DMS79 (cell line): ENCODE data around the gene AMDHD2.
"Not testable (repeated sequence)": the region's sequence is repeated elsewhere in the genome, so short reads cannot be mapped to it uniquely, and the experiment has no call there.

ENCODE experiments used
- DNase-seq: peaks from one replicate; lab custom pipeline; 2025; lab: John Stamatoyannopoulos, UW

The AMDHD2 gene, protein sequence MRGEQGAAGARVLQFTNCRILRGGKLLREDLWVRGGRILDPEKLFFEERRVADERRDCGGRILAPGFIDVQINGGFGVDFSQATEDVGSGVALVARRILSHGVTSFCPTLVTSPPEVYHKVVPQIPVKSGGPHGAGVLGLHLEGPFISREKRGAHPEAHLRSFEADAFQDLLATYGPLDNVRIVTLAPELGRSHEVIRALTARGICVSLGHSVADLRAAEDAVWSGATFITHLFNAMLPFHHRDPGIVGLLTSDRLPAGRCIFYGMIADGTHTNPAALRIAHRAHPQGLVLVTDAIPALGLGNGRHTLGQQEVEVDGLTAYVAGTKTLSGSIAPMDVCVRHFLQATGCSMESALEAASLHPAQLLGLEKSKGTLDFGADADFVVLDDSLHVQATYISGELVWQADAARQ

DNA sequence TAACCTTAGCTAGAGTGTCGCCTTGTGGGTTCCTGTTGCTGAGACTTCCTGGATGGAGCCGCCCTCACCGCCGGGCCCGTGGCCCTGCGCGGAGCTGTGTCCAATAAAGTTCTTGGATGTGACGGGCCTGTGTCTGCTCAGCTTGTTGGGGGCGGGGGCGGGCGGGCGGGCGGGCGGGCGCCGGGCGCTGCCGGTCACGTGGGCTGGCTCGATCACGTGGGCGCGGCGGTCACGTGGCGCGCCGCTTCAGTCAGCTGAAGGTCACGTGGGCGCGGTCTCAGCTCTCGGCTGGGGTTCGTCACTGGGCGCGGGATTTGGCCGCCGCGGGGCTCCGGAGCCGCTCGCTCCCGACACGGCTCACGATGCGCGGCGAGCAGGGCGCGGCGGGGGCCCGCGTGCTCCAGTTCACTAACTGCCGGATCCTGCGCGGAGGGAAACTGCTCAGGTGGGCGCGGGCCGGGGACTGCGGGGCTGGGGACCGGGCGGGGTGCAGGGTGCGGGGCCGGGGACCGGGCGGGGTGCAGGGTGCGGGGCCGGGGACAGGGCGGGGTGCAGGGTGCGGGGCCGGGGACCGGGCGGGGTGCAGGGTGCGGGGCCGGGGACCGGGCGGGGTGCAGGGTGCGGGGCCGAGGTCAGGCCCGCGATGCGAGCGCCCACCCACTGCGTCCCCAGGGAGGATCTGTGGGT, at the start of gene AMDHD2:
TSS of gene AMDHD2 (plus strand) at position 275 of the 687 bp plus-strand sequence. CDS start at position 363, 88 bp downstream.
- DNase-seq = peak; percentile 47

- peak; percentile 79 for DNase-seq
Observed at GRCh38 chr16:2470603-2471015, 49.6 kb upstream of the AMDHD2 start.

GRCh38 chr16:2471016-2471652, 49.0 kb upstream of the AMDHD2 start, which contains the start of gene NTN3:
Gene NTN3 (plus strand): TSS chr16:2471297. CDS start chr16:2471702, 405 bp downstream.
- DNase-seq = peak; percentile 55

- DNase-seq = no peak
Observed at GRCh38 chr16:2471653-2472487, 48.3 kb upstream of the AMDHD2 start.

GRCh38 chr16:2472488-2472864, 47.7 kb upstream of the AMDHD2 start:
- DNase-seq = no peak

- DNase-seq = no peak
Observed at GRCh38 chr16:2472885-2473445, 47.2 kb upstream of the AMDHD2 start.

- DNase-seq = no peak
Observed at GRCh38 chr16:2473446-2473926, 46.7 kb upstream of the AMDHD2 start.

GRCh38 chr16:2473999-2474876, 45.9 kb upstream of the AMDHD2 start:
- no peak for DNase-seq

GRCh38 chr16:2474877-2475412, 45.2 kb upstream of the AMDHD2 start, which contains the start of gene TBC1D24:
Gene TBC1D24 (plus strand): TSS chr16:2475127. CDS start chr16:2496149, 21,022 bp downstream.
- no peak for DNase-seq

GRCh38 chr16:2475413-2476344, 44.5 kb upstream of the AMDHD2 start:
- DNase-seq = no peak

DNA sequence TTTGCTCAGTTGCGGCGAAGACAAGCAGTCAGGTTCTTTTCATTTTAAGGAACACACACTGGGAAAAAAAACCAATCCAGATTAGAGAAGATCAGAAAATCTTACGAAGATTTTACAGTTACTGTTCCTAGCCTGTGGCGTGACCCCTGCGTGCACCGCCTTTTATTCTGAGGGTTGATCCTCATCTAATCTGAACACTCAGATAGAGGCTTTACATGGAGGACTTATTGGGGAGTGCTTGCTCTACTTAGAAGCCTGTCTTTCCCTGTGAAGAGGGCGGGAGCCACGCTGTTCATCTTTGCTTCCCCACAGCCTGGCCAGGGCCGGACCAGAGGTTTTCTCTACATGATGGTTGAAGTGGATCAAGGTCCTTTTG, 43.8 kb upstream of the AMDHD2 start:
- no peak for DNase-seq

DNA sequence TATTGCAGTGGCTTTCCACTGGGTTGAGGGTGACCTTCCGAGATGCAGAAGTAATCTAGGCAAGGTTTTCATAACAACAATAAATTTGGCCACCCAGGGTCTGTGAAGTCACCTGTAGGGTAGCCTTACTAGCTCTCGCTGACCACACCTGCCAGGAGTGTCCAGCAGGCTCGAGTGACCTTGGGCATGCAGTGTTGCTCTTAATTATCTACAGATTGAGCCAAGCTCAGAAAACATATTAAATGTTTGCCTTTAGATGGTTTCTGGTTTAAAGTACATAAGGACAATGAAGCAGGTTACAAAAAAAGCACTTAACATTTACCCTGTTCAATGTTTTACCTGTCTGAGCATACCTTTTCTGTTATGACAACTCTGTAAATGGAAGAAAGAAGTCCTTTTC, 43.4 kb upstream of the AMDHD2 start:
- no peak for DNase-seq

- no peak for DNase-seq
Observed at GRCh38 chr16:2477327-2477726, 42.8 kb upstream of the AMDHD2 start.

DNA sequence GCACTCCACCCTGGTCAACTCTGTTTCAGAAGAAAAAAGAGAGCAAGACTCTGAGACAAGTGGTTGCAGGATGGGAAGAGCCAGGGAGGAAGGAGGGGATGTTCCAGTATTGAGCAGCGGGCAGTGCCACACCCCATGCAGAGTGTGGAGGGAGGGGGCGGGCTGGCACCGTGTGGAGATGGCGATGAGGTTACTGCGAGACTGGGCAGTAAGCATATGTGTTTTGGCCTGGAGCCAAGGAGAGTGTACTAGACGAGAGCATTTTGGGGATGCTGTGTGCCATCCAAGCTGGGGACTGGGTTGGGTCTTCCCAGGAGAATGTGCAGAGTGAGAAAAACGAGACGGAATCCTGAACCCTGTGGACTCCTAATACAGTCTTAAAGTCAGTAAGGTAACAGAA, 41.9 kb upstream of the AMDHD2 start:
- no peak for DNase-seq

DNA sequence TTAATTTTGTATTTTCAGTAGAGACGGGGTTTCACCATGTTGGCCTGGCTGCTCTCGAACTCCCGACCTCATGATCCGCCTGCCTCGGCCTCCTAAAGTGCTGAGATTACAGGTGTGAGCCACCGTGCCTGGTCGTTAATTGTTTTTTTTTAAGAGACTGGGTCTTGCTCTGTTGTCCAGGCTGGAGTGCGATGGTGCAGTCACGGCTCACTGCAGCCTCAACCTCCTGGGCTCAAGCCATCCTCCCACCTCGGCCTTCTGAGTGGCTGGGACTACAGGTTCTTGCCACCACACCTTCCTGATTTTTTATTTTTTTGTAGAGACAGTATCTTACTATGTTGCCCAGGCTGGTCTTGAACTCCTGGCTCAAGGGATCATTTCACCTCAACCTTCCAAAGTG, 40.2 kb upstream of the AMDHD2 start:
- DNase-seq = not testable (repeated sequence)

GRCh38 chr16:2480948-2481347, 39.2 kb upstream of the AMDHD2 start:
- DNase-seq = no peak

DNA sequence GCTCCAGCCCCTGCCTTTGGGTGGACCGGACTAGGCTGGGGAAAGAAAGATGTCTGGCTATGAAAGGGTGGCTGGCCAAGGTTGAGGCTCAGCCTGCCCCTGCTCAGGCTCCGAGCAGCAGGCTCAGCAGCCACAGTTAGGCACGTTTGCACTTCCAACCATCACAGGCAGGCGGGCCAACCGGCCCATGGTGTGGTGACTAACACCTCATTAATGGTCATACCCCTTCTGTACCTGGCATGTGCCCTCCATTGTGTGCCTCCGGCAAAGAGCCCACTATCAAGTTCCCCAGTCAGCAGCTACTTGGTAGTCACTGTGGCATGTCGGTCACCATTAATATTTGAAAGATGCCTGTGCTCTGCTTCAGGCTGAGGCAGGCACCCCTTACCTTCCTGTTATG, 38.5 kb upstream of the AMDHD2 start:
- no peak for DNase-seq

GRCh38 chr16:2482249-2482648, 37.9 kb upstream of the AMDHD2 start:
- DNase-seq = no peak
